Natural killer cell (primary cell): Measurements from ENCODE around the gene ROBO4. TPM values are rescaled to one million over a fixed set of nuclear protein-coding genes. Genes with fewer than 3 reads are reported as not detected.

ENCODE experiments used
- ATAC-seq, 3 donors: fragments of 150-1000 bp in 2 of 3; fragments of 200-7000 bp in 1 of 3; cut with Tn5 transposase; 1 replicate in 1 of 3; 2 replicates in 2 of 3; pipeline ENCODE4 v1.10.0; 2021; ENCODE audit warnings: mild to moderate bottlenecking in 2 of 3, moderate library complexity in 2 of 3
- DNase-seq, 2 donors: peaks; one replicate each; pipeline versions ENCODE4 v3.0.0 to v3.0.0-alpha.2; 2013 to 2021; ENCODE audit warnings: mixed read lengths in 1 of 2
- H3K27ac ChIP-seq: one replicate; pipeline ENCODE4 v1.5.1; 2013; ENCODE audit warnings: mild to moderate bottlenecking, low read length
- H3K27me3 ChIP-seq: one replicate; pipeline ENCODE4 v1.6.1; 2013; ENCODE audit warnings: low read length; ENCODE audit not compliant: control insufficient read depth, insufficient read depth
- H3K36me3 ChIP-seq: one replicate; pipeline ENCODE4 v1.6.1; 2013; ENCODE audit warnings: low read length; ENCODE audit not compliant: control insufficient read depth, insufficient read depth
- H3K4me1 ChIP-seq: one replicate; pipeline ENCODE4 v1.6.1; 2013; ENCODE audit warnings: low read length; ENCODE audit not compliant: control insufficient read depth, insufficient read depth
- H3K4me3 ChIP-seq: one replicate; pipeline ENCODE4 v1.5.1; 2013; ENCODE audit warnings: low read length
- H3K9me3 ChIP-seq: one replicate; pipeline ENCODE4 v1.6.1; 2013; ENCODE audit warnings: low read length; ENCODE audit not compliant: control insufficient read depth, insufficient read depth
- H3K27ac Mint-ChIP-seq, 2 donors: one replicate each; pipeline ENCODE4 v1.8.0; 2022; ENCODE audit warnings: mild to moderate bottlenecking in 2 of 2, mixed read lengths in 2 of 2, moderate library complexity in 1 of 2
- H3K27me3 Mint-ChIP-seq, 2 donors: one replicate each; pipeline ENCODE4 v1.8.0; 2022; ENCODE audit warnings: low read depth in 2 of 2, mixed read lengths in 2 of 2
- H3K36me3 Mint-ChIP-seq: one replicate; pipeline ENCODE4 v1.8.0; 2022; ENCODE audit warnings: mixed read lengths
- H3K4me1 Mint-ChIP-seq, 2 donors: one replicate each; pipeline ENCODE4 v1.8.0; 2022; ENCODE audit warnings: mixed read lengths in 2 of 2
- H3K4me3 Mint-ChIP-seq: one replicate; pipeline ENCODE4 v1.8.0; 2022; ENCODE audit warnings: mild to moderate bottlenecking, moderate library complexity, mixed read lengths
- H3K9me3 Mint-ChIP-seq, 2 donors: one replicate each; pipeline ENCODE4 v1.8.0; 2022; ENCODE audit warnings: mixed read lengths in 2 of 2
- CTCF ChIP-seq: fragments of 200-600 bp; IDR thresholded peaks from one replicate; pipeline ENCODE4 v1.8.0; 2022; ENCODE audit warnings: antibody characterized with exemption
- WGBS: methylation state at CpG from one replicate; pipeline ENCODE4 v1.1.7; 2013; ENCODE audit warnings: missing lambda C conversion rate; ENCODE audit not compliant: insufficient coverage; 5-methylcytosine and 5-hydroxymethylcytosine counted together
- intact Hi-C: fragments of 100-400 bp; cut with micrococcal nuclease; formaldehyde crosslinking; loops from one replicate; pipeline ENCODE4 v1.14.2; 2022
- total RNA-seq, 4 donors: library from RNA; stranded (reverse); fragments of 120-200 nt in 1 of 4; gene quantifications; one replicate each; pipeline versions ENCODE4 v1.2.3 to v1.2.4, GENCODE V29; 2013 to 2022

The ROBO4 gene
- total RNA-seq, 3 donors from 2014 or later (not counting 1 experiment from before 2014, with no cell fraction given) = not detected

DNA sequence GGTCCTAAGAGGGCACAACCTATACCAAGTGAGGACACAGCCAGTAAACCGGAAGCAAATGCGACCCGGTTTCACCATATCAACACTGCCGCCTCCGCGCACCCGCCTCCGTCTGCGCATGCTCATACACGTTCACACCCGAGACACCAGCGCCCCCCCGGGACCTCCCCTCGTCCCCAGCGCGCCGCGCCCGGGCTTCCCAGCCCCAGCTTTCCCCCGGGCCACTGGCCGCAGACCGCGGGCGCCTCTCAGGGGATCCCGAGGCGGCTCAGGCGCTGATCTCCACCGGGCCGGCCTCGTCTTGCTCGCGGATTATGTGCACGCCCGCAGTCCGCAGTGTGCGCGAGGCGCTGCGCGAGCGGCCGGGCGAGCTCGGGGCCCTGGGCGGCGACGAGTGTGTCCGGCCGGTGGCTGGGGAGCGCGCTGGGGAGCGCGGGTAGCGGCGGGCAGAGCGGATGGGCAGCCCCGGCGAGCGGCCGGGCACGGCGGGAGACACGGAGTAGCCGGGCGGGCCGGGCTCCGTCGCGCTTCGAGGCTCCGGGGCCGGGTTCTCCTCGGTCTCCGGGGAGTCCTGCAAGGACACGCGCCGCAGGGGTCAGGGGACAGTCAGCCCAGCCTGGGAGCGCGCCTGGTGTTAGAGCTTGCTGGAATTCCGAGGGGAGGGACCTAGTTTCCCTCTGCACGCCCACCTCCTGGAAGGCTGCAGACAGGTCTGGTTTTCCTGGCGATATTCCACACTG lies 23.4 kb upstream of the ROBO4 start:
- TF ChIP-seq CTCF = no peak
- H3K27ac ChIP-seq = peak overlapping the region; percentile 10
- H3K27me3 Mint-ChIP-seq = peaks cover 2 to 6% of the 10 kb centered on the region in 2 donors

GRCh38 chr11:124920356-124920755 lies 22.7 kb upstream of the ROBO4 start:
- H3K4me1 ChIP-seq = peaks cover 17% of the 10 kb centered on the region
- peak overlapping the region in 1 of 2 donors; percentile 23 for H3K27ac Mint-ChIP-seq
- peak overlapping the region; percentile 80 for H3K4me3 Mint-ChIP-seq
- TF ChIP-seq CTCF = no peak
- no peaks in the 10 kb centered on the region for H3K9me3 ChIP-seq
- no peaks in the 10 kb centered on the region for H3K27me3 ChIP-seq
- H3K4me1 Mint-ChIP-seq = peaks cover 0 to 11% of the 10 kb centered on the region in 2 donors
- no peak for ATAC-seq
- H3K27me3 Mint-ChIP-seq = peaks cover 2 to 13% of the 10 kb centered on the region in 2 donors
- WGBS = 100% methylated on average over 4 of the region's 5 CpGs
- no peak for DNase-seq
- H3K36me3 Mint-ChIP-seq = no peaks in the 10 kb centered on the region
- no peaks in the 10 kb centered on the region for H3K36me3 ChIP-seq
- H3K4me3 ChIP-seq = no peak overlapping the region
- intact Hi-C loops = loop anchor here (2.0 kb wide), 1 partner anchor 44 kb away; no protein-coding TSS in a partner anchor
- peak overlapping the region; percentile 10 for H3K27ac ChIP-seq
- no peaks in the 10 kb centered on the region for H3K9me3 Mint-ChIP-seq

More for the DNA sequence above, 23.4 kb upstream of the ROBO4 start:
- peak; percentile 78 to 92 for DNase-seq
- peak; percentile 82 to 95 (median 94) for ATAC-seq
- peak overlapping the region in 1 of 2 donors; percentile 23 for H3K27ac Mint-ChIP-seq
- H3K4me1 ChIP-seq = peaks cover 17% of the 10 kb centered on the region
- H3K36me3 Mint-ChIP-seq = no peaks in the 10 kb centered on the region
- no peaks in the 10 kb centered on the region for H3K9me3 ChIP-seq
- 17% methylated on average over 81 of the region's 82 CpGs for WGBS
- H3K9me3 Mint-ChIP-seq = no peaks in the 10 kb centered on the region
- H3K27me3 ChIP-seq = no peaks in the 10 kb centered on the region
- H3K4me3 Mint-ChIP-seq = peak overlapping the region; percentile 80
- H3K4me1 Mint-ChIP-seq = peaks cover 0 to 11% of the 10 kb centered on the region in 2 donors
- intact Hi-C loops = loop anchor here (2.0 kb wide), 1 partner anchor 44 kb away; no protein-coding TSS in a partner anchor
- H3K4me3 ChIP-seq = peak overlapping the region; percentile 11
- no peaks in the 10 kb centered on the region for H3K36me3 ChIP-seq

DNA sequence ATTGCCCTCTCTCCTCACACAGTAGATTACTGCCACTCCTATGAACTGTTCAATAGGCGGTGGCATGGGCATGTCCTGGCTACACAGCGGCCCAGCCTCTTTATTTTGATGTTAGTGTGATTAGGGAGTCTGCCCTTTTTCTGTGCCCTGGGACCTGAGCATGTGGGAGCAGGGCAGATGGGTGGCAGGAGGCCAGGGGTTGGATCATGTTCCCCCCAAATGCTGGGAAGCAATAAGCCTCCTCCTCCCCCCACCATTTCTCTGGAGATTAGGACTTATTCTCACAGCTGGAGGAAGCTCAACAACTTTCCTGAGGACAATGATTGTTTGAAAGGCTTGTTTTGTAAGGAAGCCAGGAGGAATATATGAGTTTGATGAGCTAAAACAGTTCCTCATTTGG lies 22.2 kb upstream of the ROBO4 start:
- 100% methylated on average over 2 of the region's 2 CpGs for WGBS
- peak overlapping the region; percentile 35 for H3K4me3 Mint-ChIP-seq
- ATAC-seq = no peak

More for the DNA sequence above, 22.2 kb upstream of the ROBO4 start:
- no peaks in the 10 kb centered on the region for H3K27me3 ChIP-seq
- no peak overlapping the region for H3K27ac ChIP-seq
- H3K36me3 ChIP-seq = no peaks in the 10 kb centered on the region
- H3K9me3 Mint-ChIP-seq = no peaks in the 10 kb centered on the region
- H3K4me1 Mint-ChIP-seq = peaks cover 0 to 11% of the 10 kb centered on the region in 2 donors
- no peak for DNase-seq
- no peaks in the 10 kb centered on the region for H3K9me3 ChIP-seq
- no peak overlapping the region for H3K27ac Mint-ChIP-seq
- intact Hi-C loops = loop anchor here (2.0 kb wide), 1 partner anchor 43 kb away; no protein-coding TSS in a partner anchor
- H3K36me3 Mint-ChIP-seq = no peaks in the 10 kb centered on the region
- H3K4me1 ChIP-seq = peaks cover 17% of the 10 kb centered on the region
- no peak for TF ChIP-seq CTCF
- peaks cover 2 to 18% of the 10 kb centered on the region in 2 donors for H3K27me3 Mint-ChIP-seq
- no peak overlapping the region for H3K4me3 ChIP-seq
